Measurements from ENCODE around the gene AFAP1.

DNA sequence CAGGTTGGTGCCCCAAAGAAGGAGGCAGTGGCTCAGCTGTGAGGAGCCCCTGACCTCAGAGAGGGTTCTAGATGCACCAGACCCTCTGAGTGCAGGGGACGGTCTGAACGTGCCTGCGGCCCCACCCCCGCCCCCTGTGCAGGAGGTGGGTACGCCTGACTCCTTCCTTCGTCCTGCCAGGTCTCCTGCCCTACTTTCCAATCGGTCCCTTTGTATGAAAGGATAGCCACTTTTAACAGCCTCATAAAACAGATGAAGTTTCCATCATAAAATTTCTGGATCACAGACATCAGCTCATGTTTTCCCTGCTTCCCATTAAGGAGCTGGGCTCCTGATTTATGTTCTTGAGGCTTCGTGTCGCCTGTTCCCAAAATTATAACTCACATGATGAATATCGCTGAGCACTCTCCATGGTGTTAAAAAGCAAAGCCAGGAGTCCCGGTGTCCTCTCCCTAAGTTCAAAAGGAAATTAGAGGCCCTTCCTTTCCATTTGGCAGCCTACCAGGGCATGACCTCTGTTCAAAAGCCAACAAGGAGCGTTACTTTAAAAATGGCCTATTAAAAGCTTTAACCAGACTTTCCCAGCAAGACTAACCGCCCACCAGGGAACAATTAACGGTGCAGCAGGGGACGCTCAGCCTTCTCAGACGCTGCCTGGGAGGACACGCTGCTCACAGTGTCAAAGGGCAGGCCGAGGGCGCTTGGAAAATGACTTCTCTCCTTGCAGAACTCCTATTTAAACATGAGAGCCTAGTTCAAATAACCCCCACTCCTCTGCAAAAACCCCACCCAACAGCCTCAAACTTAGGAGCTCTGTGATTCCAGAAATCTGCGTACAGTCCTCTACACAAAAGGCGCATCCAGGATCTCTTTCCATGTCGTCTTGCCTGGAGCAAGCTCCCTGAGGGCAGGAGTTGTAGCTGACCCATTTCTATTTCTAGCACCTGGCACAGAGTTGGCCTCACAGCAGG lies 181.9 kb downstream of the AFAP1 start:
- TF ChIP-seq, protein P1, sequence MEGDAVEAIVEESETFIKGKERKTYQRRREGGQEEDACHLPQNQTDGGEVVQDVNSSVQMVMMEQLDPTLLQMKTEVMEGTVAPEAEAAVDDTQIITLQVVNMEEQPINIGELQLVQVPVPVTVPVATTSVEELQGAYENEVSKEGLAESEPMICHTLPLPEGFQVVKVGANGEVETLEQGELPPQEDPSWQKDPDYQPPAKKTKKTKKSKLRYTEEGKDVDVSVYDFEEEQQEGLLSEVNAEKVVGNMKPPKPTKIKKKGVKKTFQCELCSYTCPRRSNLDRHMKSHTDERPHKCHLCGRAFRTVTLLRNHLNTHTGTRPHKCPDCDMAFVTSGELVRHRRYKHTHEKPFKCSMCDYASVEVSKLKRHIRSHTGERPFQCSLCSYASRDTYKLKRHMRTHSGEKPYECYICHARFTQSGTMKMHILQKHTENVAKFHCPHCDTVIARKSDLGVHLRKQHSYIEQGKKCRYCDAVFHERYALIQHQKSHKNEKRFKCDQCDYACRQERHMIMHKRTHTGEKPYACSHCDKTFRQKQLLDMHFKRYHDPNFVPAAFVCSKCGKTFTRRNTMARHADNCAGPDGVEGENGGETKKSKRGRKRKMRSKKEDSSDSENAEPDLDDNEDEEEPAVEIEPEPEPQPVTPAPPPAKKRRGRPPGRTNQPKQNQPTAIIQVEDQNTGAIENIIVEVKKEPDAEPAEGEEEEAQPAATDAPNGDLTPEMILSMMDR (IDR thresholded peaks at IDR 0.05): no peak
- no peak for TF ChIP-seq POLR2A (IDR thresholded peaks at IDR 0.05)

Data from uterus (tissue), 2 donors.